MM.1S (cell line): Measurements from ENCODE around the gene RPH3AL.

Source experiments
- DNase-seq: peaks from one replicate; pipeline ENCODE4 v3.0.0-alpha.2; 2015
- H2AFZ ChIP-seq: fragments of 300-600 bp; sonication (generic); 2 replicates; pipeline ENCODE4 v1.6.0; 2016; ENCODE audit warnings: antibody characterized with exemption, low read length
- H3F3A ChIP-seq: fragments of 300-600 bp; sonication (generic); 2 replicates; pipeline ENCODE4 v1.6.1; 2016; ENCODE audit warnings: mild to moderate bottlenecking, antibody characterized with exemption, low read length, moderate library complexity, mixed read lengths; ENCODE audit not compliant: insufficient read depth
- H3K27ac ChIP-seq: fragments of 300-600 bp; sonication (generic); 2 replicates; pipeline ENCODE4 v1.5.1; 2016; ENCODE audit warnings: mild to moderate bottlenecking, low read length
- H3K27me3 ChIP-seq: fragments of 300-600 bp; sonication (generic); replicated peaks from 2 replicates; pipeline ENCODE4 v1.6.0; 2016; ENCODE audit warnings: low read length; ENCODE audit not compliant: insufficient read depth
- H3K36me3 ChIP-seq: fragments of 300-600 bp; sonication (generic); replicated peaks from 2 replicates; pipeline ENCODE4 v1.6.1; 2016; ENCODE audit warnings: mild to moderate bottlenecking, low read length, mixed read lengths; ENCODE audit not compliant: insufficient read depth
- H3K4me1 ChIP-seq: fragments of 300-600 bp; sonication (generic); 2 replicates; pipeline ENCODE4 v1.6.1; 2016; ENCODE audit warnings: low read length, mixed read lengths
- H3K4me2 ChIP-seq: fragments of 300-600 bp; sonication (generic); 2 replicates; pipeline ENCODE4 v1.6.0; 2016; ENCODE audit warnings: low read depth, low read length
- H3K4me3 ChIP-seq: fragments of 300-600 bp; sonication (generic); 2 replicates; pipeline ENCODE4 v1.5.1; 2016; ENCODE audit warnings: low read length, mixed read lengths
- H3K79me2 ChIP-seq: fragments of 300-600 bp; sonication (generic); 2 replicates; pipeline ENCODE4 v1.6.1; 2016; ENCODE audit warnings: mixed run types, low read length, mixed read lengths
- H3K9ac ChIP-seq: fragments of 300-600 bp; sonication (generic); 2 replicates; pipeline ENCODE4 v1.6.1; 2016; ENCODE audit warnings: low read length, mixed read lengths
- H3K9me2 ChIP-seq: fragments of 300-600 bp; sonication (generic); replicated peaks from 2 replicates; pipeline ENCODE4 v1.6.1; 2016; ENCODE audit warnings: mild to moderate bottlenecking, low read length, mixed read lengths; ENCODE audit not compliant: insufficient read depth
- H3K9me3 ChIP-seq: fragments of 300-600 bp; sonication (generic); replicated peaks from 2 replicates; pipeline ENCODE4 v1.6.1; 2016; ENCODE audit warnings: mild to moderate bottlenecking, low read length, mixed read lengths; ENCODE audit not compliant: insufficient read depth
- H4K20me1 ChIP-seq: fragments of 300-600 bp; sonication (generic); 2 replicates; pipeline ENCODE4 v1.6.1; 2016; ENCODE audit warnings: mild to moderate bottlenecking, low read length, moderate library complexity, mixed read lengths; ENCODE audit not compliant: insufficient read depth
- CTCF ChIP-seq: fragments of 300-600 bp; sonication (generic); IDR thresholded peaks from 2 replicates; pipeline ENCODE4 v1.5.1; 2016; ENCODE audit warnings: antibody characterized with exemption, low read length, mixed read lengths
- EZH2 ChIP-seq: fragments of 300-600 bp; sonication (generic); optimal IDR thresholded peaks from 2 replicates; pipeline ENCODE3; 2017; ENCODE audit warnings: low read depth, mild to moderate bottlenecking, antibody characterized with exemption, low read length, mixed read lengths
- EZH2phosphoT487 ChIP-seq: fragments of 300-600 bp; sonication (generic); IDR thresholded peaks from 2 replicates; pipeline ENCODE4 v1.6.1; 2018; ENCODE audit warnings: antibody characterized with exemption, low read length

RPH3AL gene

GRCh38 chr17:177155-177554 is 175.5 kb downstream of the RPH3AL start:
- Histone ChIP-seq H4K20me1 (no peaks in the 10 kb centered on the region), H3K27ac (no peak overlapping the region), H3K4me2 (no peak overlapping the region), H3K9me2 (no peaks in the 10 kb centered on the region), H3K9ac (no peak overlapping the region), H3K9me3 (no peaks in the 10 kb centered on the region), H3K27me3 (peaks cover 80% of the 10 kb centered on the region), H3K4me3 (no peak overlapping the region), H3F3A (no peaks in the 10 kb centered on the region), H3K79me2 (no peaks in the 10 kb centered on the region), H3K36me3 (no peaks in the 10 kb centered on the region), H2AFZ (no peak overlapping the region), H3K4me1 (no peaks in the 10 kb centered on the region)
- DNase-seq = no peak
- no peak for TF ChIP-seq EZH2phosphoT487
- no peak for TF ChIP-seq CTCF
- no peak for TF ChIP-seq EZH2

- no peak overlapping the region for H3K4me3 ChIP-seq
- H3K27me3 ChIP-seq = peaks cover 82% of the 10 kb centered on the region
- H3K27ac ChIP-seq = no peak overlapping the region
- no peaks in the 10 kb centered on the region for H3K9me3 ChIP-seq
- no peaks in the 10 kb centered on the region for H4K20me1 ChIP-seq
- no peaks in the 10 kb centered on the region for H3K9me2 ChIP-seq
- DNase-seq = no peak
- no peak overlapping the region for H2AFZ ChIP-seq
- no peak overlapping the region for H3K9ac ChIP-seq
- no peaks in the 10 kb centered on the region for H3K4me1 ChIP-seq
- no peak for TF ChIP-seq CTCF
- no peak for TF ChIP-seq EZH2
- TF ChIP-seq EZH2phosphoT487 = no peak
- H3K79me2 ChIP-seq = no peaks in the 10 kb centered on the region
- no peaks in the 10 kb centered on the region for H3K36me3 ChIP-seq
- no peaks in the 10 kb centered on the region for H3F3A ChIP-seq
- H3K4me2 ChIP-seq = no peak overlapping the region
Observed at GRCh38 chr17:173166-173911, 179.3 kb downstream of the RPH3AL start.

- Histone ChIP-seq H3F3A (no peaks in the 10 kb centered on the region), H3K9me3 (no peaks in the 10 kb centered on the region), H2AFZ (no peak overlapping the region)
Observed at GRCh38 chr17:172401-172800, 180.2 kb downstream of the RPH3AL start.

More at GRCh38 chr17:172401-172800, 180.2 kb downstream of the RPH3AL start:
- Histone ChIP-seq H3K9ac (no peak overlapping the region), H3K27ac (no peak overlapping the region), H3K9me2 (no peaks in the 10 kb centered on the region), H3K4me1 (no peaks in the 10 kb centered on the region), H3K27me3 (peaks cover 72% of the 10 kb centered on the region), H3K4me2 (no peak overlapping the region), H3K79me2 (no peaks in the 10 kb centered on the region), H3K4me3 (no peak overlapping the region), H4K20me1 (no peaks in the 10 kb centered on the region), H3K36me3 (no peaks in the 10 kb centered on the region)
- TF ChIP-seq EZH2phosphoT487 (no peak), EZH2 (no peak), CTCF (no peak)
- DNase-seq = no peak
